HG03196 (cell line): ENCODE measurements around the gene STK4.
"Not testable (repeated sequence)": the region's sequence is repeated elsewhere in the genome, so short reads cannot be mapped to it uniquely, and the experiment has no call there.

ENCODE experiments used
- ATAC-seq: cut with Tn5 transposase; IDR thresholded peaks from one replicate; pipeline ENCODE4 v1.9.1; 2021; ENCODE audit not compliant: unreplicated experiment

STK4 gene

GRCh38 chr20:45052698-45053429, 86.6 kb downstream of the STK4 start:
- no peak for ATAC-seq

- ATAC-seq, result no peak
Measured at GRCh38 chr20:45053430-45054351, 87.4 kb downstream of the STK4 start.

GRCh38 chr20:45055056-45055455, 88.7 kb downstream of the STK4 start:
- ATAC-seq, result no peak

- ATAC-seq, result no peak
Measured at GRCh38 chr20:45056473-45057173, 90.3 kb downstream of the STK4 start.

- ATAC-seq, result no peak
Measured at GRCh38 chr20:45058168-45058850, 92.0 kb downstream of the STK4 start.

- ATAC-seq, result no peak
Measured at GRCh38 chr20:45059022-45059728, 92.9 kb downstream of the STK4 start.

- no peak for ATAC-seq
Measured at GRCh38 chr20:45060294-45060693, 94.0 kb downstream of the STK4 start.

- no peak for ATAC-seq
Measured at GRCh38 chr20:45061244-45061643, 94.9 kb downstream of the STK4 start.

GRCh38 chr20:45063107-45063506, 96.8 kb downstream of the STK4 start:
- ATAC-seq, result not testable (repeated sequence)

GRCh38 chr20:45064812-45065211, 98.5 kb downstream of the STK4 start:
- ATAC-seq, result no peak

- ATAC-seq, result no peak
Measured at GRCh38 chr20:45066372-45066771, 100.1 kb downstream of the STK4 start.

GRCh38 chr20:45067087-45067486, 100.8 kb downstream of the STK4 start:
- no peak for ATAC-seq

GRCh38 chr20:45067558-45067957, 101.2 kb downstream of the STK4 start:
- no peak for ATAC-seq

- ATAC-seq, result no peak
Measured at GRCh38 chr20:45069261-45069660, 102.9 kb downstream of the STK4 start.

GRCh38 chr20:45070932-45071632, 104.8 kb downstream of the STK4 start:
- ATAC-seq, result no peak

- no peak for ATAC-seq
Measured at GRCh38 chr20:45072066-45072465, 105.8 kb downstream of the STK4 start.

GRCh38 chr20:45073221-45073620, 106.9 kb downstream of the STK4 start:
- ATAC-seq, result no peak

- no peak for ATAC-seq
Measured at GRCh38 chr20:45077559-45077958, 111.2 kb downstream of the STK4 start.

- no peak for ATAC-seq
Measured at GRCh38 chr20:45080867-45081624, 114.7 kb downstream of the STK4 start.
